ENCODE data around the gene PRKACB.
"Not testable (repeated sequence)": the region's sequence is repeated elsewhere in the genome, so short reads cannot be mapped to it uniquely, and the experiment has no call there.

PRKACB gene

GRCh38 chr1:84269306-84269705, 125.2 kb downstream of the PRKACB start:
- no peak for DNase-seq (ENCODE audit: low read depth in 2 of 2)

GRCh38 chr1:84271441-84272151, 127.5 kb downstream of the PRKACB start:
- no peak for DNase-seq (ENCODE audit: low read depth in 2 of 2)

GRCh38 chr1:84272401-84272800, 128.3 kb downstream of the PRKACB start:
- no peak for DNase-seq (ENCODE audit: low read depth in 2 of 2)

- DNase-seq (ENCODE audit: low read depth in 2 of 2), result no peak
Measured at GRCh38 chr1:84277343-84278059, 133.4 kb downstream of the PRKACB start.

- DNase-seq (ENCODE audit: low read depth in 2 of 2), result no peak
Measured at GRCh38 chr1:84278905-84279304, 134.8 kb downstream of the PRKACB start.

- DNase-seq (ENCODE audit: low read depth in 2 of 2), result no peak
Measured at GRCh38 chr1:84280912-84281311, 136.8 kb downstream of the PRKACB start.

GRCh38 chr1:84282780-84283333, 138.8 kb downstream of the PRKACB start:
- no peak for DNase-seq (ENCODE audit: low read depth in 2 of 2)

GRCh38 chr1:84283381-84283780, 139.3 kb downstream of the PRKACB start:
- DNase-seq (ENCODE audit: low read depth in 2 of 2), result no peak

GRCh38 chr1:84286071-84286470, 142.0 kb downstream of the PRKACB start:
- DNase-seq (ENCODE audit: low read depth in 2 of 2), result no peak

GRCh38 chr1:84287389-84287788, 143.3 kb downstream of the PRKACB start:
- not testable (repeated sequence) for DNase-seq (ENCODE audit: low read depth in 2 of 2)

Measured in stimulated activated CD4-positive, alpha-beta T cell treated with anti-CD3 and anti-CD28 coated beads, Interleukin-15, amount 100 ng/mL, for 48 hours (primary cell).